Brain microvascular endothelial cell (primary cell): ENCODE data around the gene HTR6.

Experiments used
- DNase-seq: peaks from one replicate; pipeline ENCODE4 v3.0.0-alpha.2; 2020
- H3K27ac ChIP-seq: fragments of 250-450 bp; sonication (Bioruptor Pico); 2 replicates; pipeline ENCODE4 v1.5.1; 2020; ENCODE audit warnings: mild to moderate bottlenecking, moderate library complexity
- H3K27me3 ChIP-seq: fragments of 250-450 bp; sonication (Bioruptor Pico); replicated peaks from 2 replicates; pipeline ENCODE4 v1.5.1; 2020; ENCODE audit warnings: mild to moderate bottlenecking
- H3K36me3 ChIP-seq: fragments of 250-450 bp; sonication (Bioruptor Pico); replicated peaks from 2 replicates; pipeline ENCODE4 v1.5.1; 2020; ENCODE audit warnings: mild to moderate bottlenecking
- H3K4me3 ChIP-seq: 2 replicates; pipeline ENCODE4 v1.5.1; 2011; ENCODE audit warnings: low read depth, mild to moderate bottlenecking, control low read depth, low read length, moderate library complexity
- in situ Hi-C: cut with HindIII; loops from 2 replicates; pipeline ENCODE4 v1.10.0; 2017; ENCODE audit warnings: low sequenced_read_pairs, low pct_ligation_motif_present
- TF ChIP-seq, protein P1 (sequence below): IDR thresholded peaks from 2 replicates; pipeline ENCODE4 v1.5.1; 2011; ENCODE audit warnings: low read depth, mild to moderate bottlenecking, moderate library complexity, low read length, control low read depth, inconsistent platforms; ENCODE audit errors: missing control alignments

Gene HTR6

GRCh38 chr1:19720174-19720573, 55.5 kb downstream of the HTR6 start:
- no peaks in the 10 kb centered on the region for H3K36me3 ChIP-seq
- no peak overlapping the region for H3K4me3 ChIP-seq
- no peaks in the 10 kb centered on the region for H3K27me3 ChIP-seq
- H3K27ac ChIP-seq, result no peak overlapping the region
- TF ChIP-seq, protein P1, sequence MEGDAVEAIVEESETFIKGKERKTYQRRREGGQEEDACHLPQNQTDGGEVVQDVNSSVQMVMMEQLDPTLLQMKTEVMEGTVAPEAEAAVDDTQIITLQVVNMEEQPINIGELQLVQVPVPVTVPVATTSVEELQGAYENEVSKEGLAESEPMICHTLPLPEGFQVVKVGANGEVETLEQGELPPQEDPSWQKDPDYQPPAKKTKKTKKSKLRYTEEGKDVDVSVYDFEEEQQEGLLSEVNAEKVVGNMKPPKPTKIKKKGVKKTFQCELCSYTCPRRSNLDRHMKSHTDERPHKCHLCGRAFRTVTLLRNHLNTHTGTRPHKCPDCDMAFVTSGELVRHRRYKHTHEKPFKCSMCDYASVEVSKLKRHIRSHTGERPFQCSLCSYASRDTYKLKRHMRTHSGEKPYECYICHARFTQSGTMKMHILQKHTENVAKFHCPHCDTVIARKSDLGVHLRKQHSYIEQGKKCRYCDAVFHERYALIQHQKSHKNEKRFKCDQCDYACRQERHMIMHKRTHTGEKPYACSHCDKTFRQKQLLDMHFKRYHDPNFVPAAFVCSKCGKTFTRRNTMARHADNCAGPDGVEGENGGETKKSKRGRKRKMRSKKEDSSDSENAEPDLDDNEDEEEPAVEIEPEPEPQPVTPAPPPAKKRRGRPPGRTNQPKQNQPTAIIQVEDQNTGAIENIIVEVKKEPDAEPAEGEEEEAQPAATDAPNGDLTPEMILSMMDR, result no peak
- DNase-seq, result no peak
- in situ Hi-C loops, result no loop called here

DNA sequence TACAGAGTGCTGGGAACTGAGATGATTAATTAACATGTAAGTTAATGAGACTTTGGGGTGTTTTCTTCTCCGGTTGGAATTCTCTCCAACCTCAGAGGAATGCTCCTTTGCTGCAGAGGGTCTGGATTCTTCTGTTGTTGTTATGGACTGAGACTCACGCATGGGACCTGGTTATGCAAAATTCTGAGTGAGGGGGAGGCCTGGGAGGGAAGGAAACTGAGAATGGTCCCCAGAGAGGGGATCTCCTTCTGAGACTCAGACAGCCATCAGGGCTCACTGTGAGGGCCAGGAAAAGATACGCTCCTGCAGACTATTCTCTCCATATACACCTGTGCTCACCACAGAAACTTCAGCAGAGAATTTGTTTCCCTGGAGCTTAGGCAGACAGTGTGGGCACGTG, 56.3 kb downstream of the HTR6 start:
- H3K27me3 ChIP-seq, result no peaks in the 10 kb centered on the region

DNA sequence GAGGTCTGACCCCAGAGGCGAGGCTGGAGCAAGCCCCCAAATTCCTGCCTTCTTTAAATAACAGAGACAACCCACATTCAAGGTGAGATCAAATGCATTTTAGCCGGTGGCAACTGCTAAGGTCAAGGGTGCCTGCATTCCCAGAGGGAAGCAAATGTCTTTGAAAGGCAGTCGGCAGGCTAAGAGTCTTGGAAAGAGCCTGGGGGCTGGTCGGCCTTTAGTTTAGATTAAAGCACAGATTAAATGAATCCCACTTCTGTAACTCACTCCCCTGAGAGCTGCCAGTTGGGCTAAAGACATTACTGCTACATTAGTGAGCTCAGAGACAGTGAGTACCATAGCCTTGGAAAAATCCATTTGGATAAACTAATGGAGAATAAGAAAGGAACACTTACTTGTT, 59.2 kb downstream of the HTR6 start:
- TF ChIP-seq, protein P1, result no peak
- DNase-seq, result no peak
- in situ Hi-C loops, result no loop called here
- H3K4me3 ChIP-seq, result no peak overlapping the region
- no peak overlapping the region for H3K27ac ChIP-seq
- H3K36me3 ChIP-seq, result no peaks in the 10 kb centered on the region
- no peaks in the 10 kb centered on the region for H3K27me3 ChIP-seq

More for the DNA sequence above, 56.3 kb downstream of the HTR6 start:
- in situ Hi-C loops, result no loop called here
- H3K36me3 ChIP-seq, result no peaks in the 10 kb centered on the region
- no peak overlapping the region for H3K4me3 ChIP-seq
- TF ChIP-seq, protein P1, result no peak
- no peak overlapping the region for H3K27ac ChIP-seq
- no peak for DNase-seq

GRCh38 chr1:19725606-19726005, 60.9 kb downstream of the HTR6 start:
- no peak for DNase-seq
- Histone ChIP-seq H3K4me3 (no peak overlapping the region), H3K36me3 (no peaks in the 10 kb centered on the region), H3K27ac (no peak overlapping the region), H3K27me3 (no peaks in the 10 kb centered on the region)
- in situ Hi-C loops, result no loop called here
- TF ChIP-seq, protein P1, result no peak

- Histone ChIP-seq H3K27me3 (no peaks in the 10 kb centered on the region), H3K4me3 (no peak overlapping the region), H3K36me3 (no peaks in the 10 kb centered on the region), H3K27ac (no peak overlapping the region)
- TF ChIP-seq, protein P1, result no peak
- in situ Hi-C loops, result no loop called here
- no peak for DNase-seq
Measured at GRCh38 chr1:19728413-19729145, 63.9 kb downstream of the HTR6 start.

DNA sequence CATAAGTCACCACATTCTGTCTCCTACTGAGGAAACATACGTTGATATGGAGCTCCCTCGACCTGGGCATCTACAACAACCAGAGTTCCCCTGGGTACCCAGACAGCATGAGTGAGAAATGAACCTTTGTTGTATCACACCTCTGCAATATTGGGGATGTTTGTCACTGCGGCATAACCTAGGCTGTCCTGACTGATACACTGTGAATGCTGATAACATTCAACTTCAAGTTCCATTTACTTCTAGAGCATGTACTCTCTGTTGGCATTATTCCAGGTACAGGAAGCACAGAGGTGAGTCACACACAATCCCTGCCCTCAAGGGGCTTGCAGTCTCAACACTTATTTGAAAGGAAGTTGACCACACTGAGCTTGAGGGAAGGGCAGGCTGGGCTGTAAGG, 65.6 kb downstream of the HTR6 start:
- DNase-seq, result no peak
- Histone ChIP-seq H3K4me3 (no peak overlapping the region), H3K36me3 (no peaks in the 10 kb centered on the region), H3K27ac (no peak overlapping the region), H3K27me3 (no peaks in the 10 kb centered on the region)
- in situ Hi-C loops, result no loop called here
- TF ChIP-seq, protein P1, result no peak
